ENCODE measurements around the gene NKG7.
"Not testable (repeated sequence)": the region's sequence is repeated elsewhere in the genome, so short reads cannot be mapped to it uniquely, and the experiment has no call there.

The NKG7 gene, protein sequence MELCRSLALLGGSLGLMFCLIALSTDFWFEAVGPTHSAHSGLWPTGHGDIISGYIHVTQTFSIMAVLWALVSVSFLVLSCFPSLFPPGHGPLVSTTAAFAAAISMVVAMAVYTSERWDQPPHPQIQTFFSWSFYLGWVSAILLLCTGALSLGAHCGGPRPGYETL

DNA sequence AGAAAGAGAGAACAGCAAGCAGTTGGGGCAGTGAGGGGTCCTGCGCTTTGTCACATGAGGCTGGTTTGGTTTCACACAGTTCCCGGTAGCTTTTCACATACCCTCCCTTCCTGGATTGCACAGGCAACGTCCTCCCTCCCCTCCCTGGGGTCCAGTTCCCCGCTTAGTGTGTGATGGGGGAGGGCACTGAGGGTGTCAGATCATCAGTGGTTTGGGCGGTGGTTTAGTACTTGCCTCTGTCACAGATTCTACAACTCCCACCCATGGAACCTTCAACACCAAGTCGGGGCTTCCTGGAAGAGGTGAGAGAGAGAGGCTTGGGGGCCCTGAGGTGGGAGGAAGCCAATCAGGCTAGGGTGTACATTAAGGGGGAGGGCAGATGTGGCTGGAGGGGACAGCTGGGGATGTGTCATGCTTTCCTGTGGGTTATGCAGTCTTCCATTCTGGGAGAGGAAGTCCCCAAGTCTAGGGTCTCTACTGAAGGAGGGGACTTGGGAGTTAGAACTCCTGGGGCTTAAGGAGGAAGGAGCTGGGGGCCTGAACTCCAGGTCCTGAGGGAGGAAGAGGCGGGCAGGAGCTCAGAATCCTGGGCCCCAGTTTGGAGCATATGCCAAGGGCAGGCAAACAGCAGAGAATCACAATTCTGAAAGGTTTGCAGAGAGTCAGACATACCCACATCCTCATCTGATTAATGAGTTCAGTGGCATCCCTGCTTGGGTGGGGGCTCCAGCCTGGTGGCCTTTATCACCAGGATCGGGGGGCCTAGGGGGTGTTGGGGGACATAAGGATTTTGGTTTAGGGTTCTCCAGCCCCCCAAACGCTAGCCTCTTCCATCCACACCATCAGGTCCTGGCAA is at the start of gene NKG7:
Gene NKG7 (minus strand): TSS at position 6 of the 856 bp plus-strand sequence. CDS start 119 bp downstream, outside the sequence.
- TF ChIP-seq, protein P1, sequence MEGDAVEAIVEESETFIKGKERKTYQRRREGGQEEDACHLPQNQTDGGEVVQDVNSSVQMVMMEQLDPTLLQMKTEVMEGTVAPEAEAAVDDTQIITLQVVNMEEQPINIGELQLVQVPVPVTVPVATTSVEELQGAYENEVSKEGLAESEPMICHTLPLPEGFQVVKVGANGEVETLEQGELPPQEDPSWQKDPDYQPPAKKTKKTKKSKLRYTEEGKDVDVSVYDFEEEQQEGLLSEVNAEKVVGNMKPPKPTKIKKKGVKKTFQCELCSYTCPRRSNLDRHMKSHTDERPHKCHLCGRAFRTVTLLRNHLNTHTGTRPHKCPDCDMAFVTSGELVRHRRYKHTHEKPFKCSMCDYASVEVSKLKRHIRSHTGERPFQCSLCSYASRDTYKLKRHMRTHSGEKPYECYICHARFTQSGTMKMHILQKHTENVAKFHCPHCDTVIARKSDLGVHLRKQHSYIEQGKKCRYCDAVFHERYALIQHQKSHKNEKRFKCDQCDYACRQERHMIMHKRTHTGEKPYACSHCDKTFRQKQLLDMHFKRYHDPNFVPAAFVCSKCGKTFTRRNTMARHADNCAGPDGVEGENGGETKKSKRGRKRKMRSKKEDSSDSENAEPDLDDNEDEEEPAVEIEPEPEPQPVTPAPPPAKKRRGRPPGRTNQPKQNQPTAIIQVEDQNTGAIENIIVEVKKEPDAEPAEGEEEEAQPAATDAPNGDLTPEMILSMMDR (IDR thresholded peaks at IDR 0.05; ENCODE audit: borderline replicate concordance, control extremely low read depth, extremely low read depth, insufficient read depth, missing control alignments), result no peak
- peak; percentile 79 for DNase-seq (ENCODE audit: low spot score)
- in situ Hi-C loops (cut with MboI; ENCODE audit: low sequenced_read_pairs, unreplicated experiment), result no loop called here

DNA sequence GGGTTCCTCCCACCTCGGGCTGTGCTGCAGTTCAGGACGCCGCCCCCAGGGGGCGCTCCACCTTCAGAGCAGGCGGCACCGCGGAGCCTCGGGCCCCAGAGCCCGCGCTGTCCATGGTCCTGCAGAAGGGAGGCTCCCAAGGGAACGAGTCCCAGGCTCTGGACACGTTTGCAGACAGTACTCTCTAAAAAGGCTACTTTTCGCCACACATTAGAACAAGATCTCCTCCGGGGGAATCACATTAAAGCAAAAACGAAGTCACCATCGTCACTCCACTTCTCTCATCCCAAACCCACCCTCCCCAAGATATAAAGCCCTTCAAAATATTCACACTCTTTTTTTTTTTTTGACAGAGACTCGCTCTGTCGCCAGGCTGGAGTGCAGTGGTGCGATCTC is 49.6 kb upstream of the NKG7 start:
- peak; percentile 93 for DNase-seq (ENCODE audit: low spot score)
- TF ChIP-seq, protein P1 (IDR thresholded peaks at IDR 0.05; ENCODE audit: borderline replicate concordance, control extremely low read depth, extremely low read depth, insufficient read depth, missing control alignments), result peak; percentile 97
- in situ Hi-C loops (cut with MboI; ENCODE audit: low sequenced_read_pairs, unreplicated experiment), result no loop called here

DNA sequence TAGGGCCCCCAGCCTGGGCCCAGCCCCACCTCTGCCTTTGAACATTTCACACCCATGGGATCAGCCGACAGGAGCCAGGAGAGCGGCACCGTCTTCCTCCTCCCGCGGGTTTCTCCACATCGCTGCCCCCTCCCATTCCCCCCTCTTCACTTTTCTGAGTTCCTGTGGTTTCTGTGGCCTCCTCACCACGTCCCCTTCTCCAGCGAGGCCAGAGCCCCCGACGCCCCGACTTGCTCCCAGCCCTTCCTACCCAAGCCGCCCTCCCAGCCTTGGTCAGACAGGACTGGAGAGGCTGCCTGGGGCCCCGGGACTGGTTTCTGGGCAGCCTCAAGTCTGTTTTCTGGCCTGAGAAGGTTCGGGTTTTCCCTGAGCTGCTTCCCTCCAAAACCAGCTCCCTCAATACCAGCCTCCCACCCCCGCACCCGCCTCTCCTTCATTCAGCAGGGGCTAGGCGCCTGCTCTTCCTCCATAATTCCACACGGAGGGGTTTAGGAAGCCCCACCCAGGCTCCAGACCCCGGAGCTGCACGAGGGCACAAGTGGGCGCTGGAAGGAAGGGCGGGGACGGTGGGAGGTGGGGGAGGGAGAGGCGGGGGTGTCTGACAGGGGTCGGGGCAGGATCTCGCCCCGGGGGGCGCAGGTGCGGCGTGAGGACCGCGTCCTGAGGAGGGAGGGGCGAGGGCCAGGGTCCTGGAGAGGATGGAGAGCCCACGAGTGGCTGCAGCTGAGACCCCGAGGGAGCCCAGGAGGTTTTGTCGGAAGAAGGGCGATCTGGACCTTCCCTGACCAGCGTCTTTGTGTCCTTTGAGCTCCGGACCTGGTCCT is 49.0 kb upstream of the NKG7 start:
- in situ Hi-C loops (cut with MboI; ENCODE audit: low sequenced_read_pairs, unreplicated experiment), result no loop called here
- TF ChIP-seq, protein P1 (IDR thresholded peaks at IDR 0.05; ENCODE audit: borderline replicate concordance, control extremely low read depth, extremely low read depth, insufficient read depth, missing control alignments), result no peak
- DNase-seq (ENCODE audit: low spot score), result no peak

DNA sequence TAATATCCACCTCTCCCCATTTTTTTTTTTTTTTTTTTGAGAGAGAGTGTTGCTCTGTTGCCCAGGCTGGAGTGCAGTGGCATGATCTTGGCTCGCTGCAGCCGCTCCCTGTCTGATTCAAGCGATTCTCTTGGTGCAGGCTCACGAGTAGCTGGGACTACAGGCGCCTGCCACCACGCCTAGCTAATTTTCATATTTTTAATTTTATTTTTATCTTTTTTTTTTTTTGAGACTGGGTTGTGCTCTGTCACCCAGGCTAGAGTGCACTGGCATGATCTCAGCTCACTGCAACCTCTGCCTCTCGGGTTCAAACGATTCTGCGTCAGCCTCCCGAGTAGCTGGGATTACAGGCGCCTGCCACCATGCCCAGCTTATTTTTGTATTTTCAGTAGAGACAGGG is 48.1 kb upstream of the NKG7 start:
- in situ Hi-C loops (cut with MboI; ENCODE audit: low sequenced_read_pairs, unreplicated experiment), result not testable (repeated sequence)

DNA sequence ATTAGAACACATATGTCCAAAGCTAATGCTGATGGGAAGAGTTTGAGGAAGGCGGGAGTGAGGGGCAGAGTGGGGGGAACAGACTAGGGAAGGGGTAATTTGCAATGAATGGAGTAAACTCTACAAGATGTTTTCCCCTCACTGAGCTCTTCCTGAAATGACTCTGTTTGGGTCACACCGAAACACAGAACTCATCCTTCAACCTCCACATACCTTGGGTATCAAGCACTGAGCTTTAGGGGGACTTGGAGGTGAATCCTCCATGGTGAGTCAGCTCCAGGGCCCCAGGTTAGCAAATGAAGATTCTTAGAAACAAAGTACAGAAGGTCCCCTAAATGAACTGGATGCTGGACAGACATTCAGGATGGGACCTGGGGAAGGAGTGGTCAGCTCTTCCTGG is 46.3 kb upstream of the NKG7 start:
- in situ Hi-C loops (cut with MboI; ENCODE audit: low sequenced_read_pairs, unreplicated experiment), result no loop called here
- no peak for DNase-seq (ENCODE audit: low spot score)
- TF ChIP-seq, protein P1 (IDR thresholded peaks at IDR 0.05; ENCODE audit: borderline replicate concordance, control extremely low read depth, extremely low read depth, insufficient read depth, missing control alignments), result no peak

More for the DNA sequence above, 48.1 kb upstream of the NKG7 start:
- not testable (repeated sequence) for DNase-seq (ENCODE audit: low spot score)

DNA sequence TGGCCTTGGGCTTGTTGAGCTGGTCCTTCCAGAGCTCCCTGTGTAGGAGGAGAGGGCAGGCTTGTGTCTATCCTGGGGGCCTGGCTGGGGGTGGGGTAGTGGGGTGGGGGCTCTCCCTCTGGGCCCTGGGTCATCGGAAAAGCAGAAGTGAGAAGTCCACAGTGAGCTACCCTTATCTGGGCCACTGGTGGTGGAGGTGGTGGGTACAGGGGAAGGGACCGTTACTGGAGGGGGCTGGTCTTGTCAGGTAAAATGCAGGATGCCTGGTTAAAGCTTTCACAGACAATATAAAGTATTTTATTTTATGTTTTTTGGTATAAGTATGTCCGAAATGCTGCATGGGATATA is 45.3 kb upstream of the NKG7 start:
- TF ChIP-seq, protein P1 (IDR thresholded peaks at IDR 0.05; ENCODE audit: borderline replicate concordance, control extremely low read depth, extremely low read depth, insufficient read depth, missing control alignments), result no peak
- in situ Hi-C loops (cut with MboI; ENCODE audit: low sequenced_read_pairs, unreplicated experiment), result no loop called here
- no peak for DNase-seq (ENCODE audit: low spot score)

Data from GM13976 (cell line).